Sigmoid colon (tissue), 7 donors: ENCODE measurements around the gene LYPD8. TPM values are rescaled to one million over a fixed set of nuclear protein-coding genes. Genes with fewer than 3 reads are reported as not detected.

ENCODE experiments used
- DNase-seq: peaks from one replicate; pipeline ENCODE4 v3.0.0-alpha.2; 2019
- H3K27ac ChIP-seq, 4 donors: fragments of 200-600 bp; sonication (generic); one replicate each; pipeline ENCODE4 v1.5.1; 2016 to 2019; ENCODE audit warnings: mild to moderate bottlenecking in 1 of 4
- H3K27me3 ChIP-seq, 3 donors: fragments of 200-600 bp; sonication (generic); one replicate each; pipeline ENCODE4 v1.5.1; 2019; ENCODE audit warnings: mild to moderate bottlenecking in 1 of 3
- H3K36me3 ChIP-seq, 4 donors: fragments of 200-600 bp; sonication (generic); one replicate each; pipeline ENCODE4 v1.5.1; 2016 to 2019
- H3K4me1 ChIP-seq, 4 donors: fragments of 200-600 bp; sonication (generic); one replicate each; pipeline ENCODE4 v1.5.1; 2017 to 2019
- H3K4me3 ChIP-seq, 4 donors: fragments of 200-600 bp; sonication (generic); one replicate each; pipeline ENCODE4 v1.5.1; 2017 to 2019; ENCODE audit warnings: mild to moderate bottlenecking in 2 of 4, moderate library complexity in 1 of 4
- H3K9me3 ChIP-seq, 4 donors: fragments of 200-600 bp in 3 of 4; sonication (generic) in 3 of 4; one replicate each; pipeline versions ENCODE4 v1.5.1 to v1.6.1; 2013 to 2019
- EP300 ChIP-seq, 4 donors: sonication (generic); formaldehyde crosslinking; IDR thresholded peaks; one replicate each; pipeline ENCODE4 v1.6.1; 2017; ENCODE audit warnings: antibody characterized with exemption in 4 of 4
- POLR2A ChIP-seq, 2 donors: fragments of 450-650 bp; IDR thresholded peaks; one replicate each; pipeline ENCODE4 v1.6.1; 2016; ENCODE audit warnings: antibody characterized with exemption in 2 of 2, mild to moderate bottlenecking in 2 of 2, moderate library complexity in 2 of 2
- POLR2AphosphoS5 ChIP-seq, 4 donors: sonication (generic); formaldehyde crosslinking; IDR thresholded peaks; one replicate each; pipeline ENCODE4 v1.6.1; 2017; ENCODE audit warnings: antibody characterized with exemption in 4 of 4
- WGBS, 2 donors: extraction: QIAGEN DNeasy Blood & Tissue Kit; methylation state at CpG; one replicate each; pipeline ENCODE4 v1.1.7; 2013; 5-methylcytosine and 5-hydroxymethylcytosine counted together
- intact Hi-C: fragments of 100-400 bp; cut with DNase I; formaldehyde crosslinking; loops from one replicate; pipeline ENCODE4 v1.15.1; 2023
- polyA plus RNA-seq, 3 donors: library from polyadenylated mRNA; stranded (reverse); fragments of 200-250 nt; gene quantifications; one replicate each; pipeline ENCODE4 v1.2.3, GENCODE V29; 2013
- total RNA-seq, 4 donors: library from RNA; depleted of rRNA; stranded (reverse); fragments of >200 nt; gene quantifications; one replicate each; pipeline ENCODE4 v1.1.0, GENCODE V29; 2016
- TF ChIP-seq, protein P1 (sequence below), 4 experiments: fragments of 450-650 bp in 3 of 4; fragments of 200-600 bp in 1 of 4; IDR thresholded peaks; one replicate each; pipeline ENCODE4 v1.5.1; 2016 to 2019; ENCODE audit warnings: antibody characterized with exemption in 4 of 4, mild to moderate bottlenecking in 3 of 4, moderate library complexity in 2 of 4
- donor health status: healthy with polysubstance abuse.
- donor health status: Bipolar disorder and iron deficiency.
- donor health status: healthy.

Gene LYPD8
- total and polyA plus RNA-seq, 7 donors, result 0.36 to 237 (median 111) TPM; not detected in 2

DNA sequence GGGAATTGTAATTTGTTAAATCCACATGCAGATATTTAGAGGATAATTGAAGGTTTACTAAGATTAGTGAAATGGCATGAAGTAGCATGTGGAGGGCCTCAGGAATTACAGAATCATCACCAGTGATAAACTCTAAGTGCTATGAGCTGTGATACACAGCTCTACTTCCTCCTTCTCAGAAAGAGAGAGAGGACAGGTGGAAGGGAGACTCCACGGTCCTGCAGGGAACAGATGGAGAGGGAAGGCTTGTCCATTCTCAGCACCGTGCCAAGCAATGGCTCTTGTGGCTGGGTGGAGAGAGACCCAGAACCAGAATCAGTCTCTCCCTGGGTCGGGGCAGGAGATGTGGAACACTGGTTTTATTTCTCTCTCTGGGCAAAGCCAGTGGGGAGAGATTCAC, 27.8 kb upstream of the LYPD8 start:
- 24 to 62% methylated on average over 3 of the region's 3 CpGs for WGBS, 2 donors
- no peaks in the 10 kb centered on the region for H3K27me3 ChIP-seq
- no peaks in the 10 kb centered on the region for H3K36me3 ChIP-seq
- no peaks in the 10 kb centered on the region for H3K9me3 ChIP-seq
- no peak for DNase-seq
- TF ChIP-seq POLR2A (IDR thresholded peaks at IDR 0.05), result no peak
- TF ChIP-seq EP300 (IDR thresholded peaks at IDR 0.05), result no peak
- no peak for TF ChIP-seq POLR2AphosphoS5 (IDR thresholded peaks at IDR 0.05)
- H3K27ac ChIP-seq, result no peak overlapping the region
- no peak overlapping the region for H3K4me3 ChIP-seq
- no peaks in the 10 kb centered on the region for H3K4me1 ChIP-seq
- intact Hi-C loops, result no loop called here

DNA sequence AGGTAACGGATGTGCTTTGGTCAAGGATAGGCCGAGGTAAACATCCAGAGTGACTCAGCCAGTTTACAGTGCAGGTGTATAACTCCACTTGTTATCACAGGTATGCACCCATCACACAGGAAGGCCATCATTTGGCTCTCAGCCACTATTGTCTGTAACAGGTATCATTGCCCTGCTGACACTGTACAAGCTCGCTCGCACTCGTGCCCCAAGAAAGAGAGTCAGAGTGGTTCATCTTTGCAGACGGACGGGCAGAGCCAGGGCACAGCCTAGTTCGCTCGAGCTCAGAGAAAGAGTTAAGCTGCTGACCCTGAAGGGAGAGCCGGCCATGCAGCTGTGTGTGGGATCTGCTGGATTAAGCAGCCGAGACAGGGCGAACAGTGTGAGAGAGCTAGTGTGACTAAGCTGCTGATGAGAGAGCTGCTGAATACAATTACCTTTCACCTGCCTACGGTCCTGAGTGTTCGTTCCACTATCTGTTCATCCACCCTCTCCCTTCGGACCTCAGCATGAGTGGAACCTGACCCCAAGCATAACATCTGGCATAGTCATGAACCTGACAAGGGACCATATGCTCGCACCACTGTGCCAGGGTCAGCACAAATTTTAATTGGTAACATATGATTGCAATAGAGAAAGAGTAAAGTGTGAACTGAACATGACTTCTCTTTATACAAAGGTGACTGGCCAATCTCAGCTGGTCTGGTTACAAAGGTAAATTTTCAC, 27.0 kb upstream of the LYPD8 start:
- Histone ChIP-seq H3K36me3 (no peaks in the 10 kb centered on the region), H3K27ac (no peak overlapping the region), H3K9me3 (no peaks in the 10 kb centered on the region), H3K4me3 (no peak overlapping the region), H3K4me1 (no peaks in the 10 kb centered on the region), H3K27me3 (no peaks in the 10 kb centered on the region)
- TF ChIP-seq POLR2AphosphoS5 (IDR thresholded peaks at IDR 0.05) (no peak), EP300 (IDR thresholded peaks at IDR 0.05) (no peak), POLR2A (IDR thresholded peaks at IDR 0.05) (no peak)
- TF ChIP-seq, protein P1, sequence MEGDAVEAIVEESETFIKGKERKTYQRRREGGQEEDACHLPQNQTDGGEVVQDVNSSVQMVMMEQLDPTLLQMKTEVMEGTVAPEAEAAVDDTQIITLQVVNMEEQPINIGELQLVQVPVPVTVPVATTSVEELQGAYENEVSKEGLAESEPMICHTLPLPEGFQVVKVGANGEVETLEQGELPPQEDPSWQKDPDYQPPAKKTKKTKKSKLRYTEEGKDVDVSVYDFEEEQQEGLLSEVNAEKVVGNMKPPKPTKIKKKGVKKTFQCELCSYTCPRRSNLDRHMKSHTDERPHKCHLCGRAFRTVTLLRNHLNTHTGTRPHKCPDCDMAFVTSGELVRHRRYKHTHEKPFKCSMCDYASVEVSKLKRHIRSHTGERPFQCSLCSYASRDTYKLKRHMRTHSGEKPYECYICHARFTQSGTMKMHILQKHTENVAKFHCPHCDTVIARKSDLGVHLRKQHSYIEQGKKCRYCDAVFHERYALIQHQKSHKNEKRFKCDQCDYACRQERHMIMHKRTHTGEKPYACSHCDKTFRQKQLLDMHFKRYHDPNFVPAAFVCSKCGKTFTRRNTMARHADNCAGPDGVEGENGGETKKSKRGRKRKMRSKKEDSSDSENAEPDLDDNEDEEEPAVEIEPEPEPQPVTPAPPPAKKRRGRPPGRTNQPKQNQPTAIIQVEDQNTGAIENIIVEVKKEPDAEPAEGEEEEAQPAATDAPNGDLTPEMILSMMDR (IDR thresholded peaks at IDR 0.05), result no peak
- 85 to 91% methylated on average over 16 of the region's 16 CpGs for WGBS, 2 donors
- intact Hi-C loops, result no loop called here
- DNase-seq, result no peak

DNA sequence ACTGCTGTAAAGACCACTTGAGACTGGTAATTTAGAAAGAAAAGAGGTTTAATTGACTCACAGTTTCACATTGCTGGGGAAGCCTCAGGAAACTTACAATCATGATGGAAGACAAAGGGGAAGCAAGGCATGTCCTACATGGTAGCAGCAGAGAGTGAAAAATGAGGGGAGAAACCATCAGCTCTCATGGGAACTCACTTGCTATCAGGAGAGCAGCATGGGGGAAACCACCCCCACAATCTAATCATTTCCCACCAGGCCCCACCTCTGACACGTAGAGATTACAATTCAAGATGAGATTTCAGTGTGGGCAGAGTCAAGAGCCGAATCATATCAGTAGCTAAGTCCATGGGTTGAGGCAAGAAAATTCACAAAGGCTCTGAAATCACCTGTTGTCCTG, 23.8 kb upstream of the LYPD8 start:
- intact Hi-C loops, result no loop called here

DNA sequence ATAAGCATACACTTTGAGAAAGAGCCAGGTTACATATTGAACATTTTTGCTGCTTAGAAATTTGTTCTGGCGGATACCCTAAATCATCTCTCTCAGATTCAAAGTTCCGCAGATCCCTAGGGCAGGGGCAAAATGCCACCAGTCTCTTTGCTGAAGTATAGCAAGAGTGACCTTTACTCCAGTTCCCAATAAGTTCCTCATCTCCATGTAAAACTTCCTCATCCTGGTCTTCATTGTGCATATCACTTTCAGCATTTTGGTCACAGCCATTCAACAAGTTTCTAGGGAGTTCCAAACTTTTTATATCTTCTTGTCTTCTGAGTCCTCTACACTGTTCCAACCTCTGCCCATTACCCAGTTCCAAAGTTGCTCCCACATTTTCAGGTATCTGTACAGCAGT, 23.3 kb upstream of the LYPD8 start:
- peaks cover 0 to 8% (median 1%) of the 10 kb centered on the region in 4 donors for H3K9me3 ChIP-seq
- H3K4me3 ChIP-seq, result no peak overlapping the region
- intact Hi-C loops, result no loop called here
- no peaks in the 10 kb centered on the region for H3K4me1 ChIP-seq
- no peaks in the 10 kb centered on the region for H3K27me3 ChIP-seq
- H3K27ac ChIP-seq, result no peak overlapping the region
- 92% methylated on average over 2 of the region's 2 CpGs for WGBS, 2 donors
- DNase-seq, result no peak
- no peaks in the 10 kb centered on the region for H3K36me3 ChIP-seq
- TF ChIP-seq POLR2A (IDR thresholded peaks at IDR 0.05) (no peak), POLR2AphosphoS5 (IDR thresholded peaks at IDR 0.05) (no peak), EP300 (IDR thresholded peaks at IDR 0.05) (no peak)
- TF ChIP-seq, protein P1 (IDR thresholded peaks at IDR 0.05), result no peak

More for the DNA sequence above, 23.8 kb upstream of the LYPD8 start:
- DNase-seq, result no peak
- WGBS, 2 donors, result 87 to 89% methylated on average over 2 of the region's 2 CpGs
- peaks cover 0 to 8% (median 1%) of the 10 kb centered on the region in 4 donors for H3K9me3 ChIP-seq
- no peaks in the 10 kb centered on the region for H3K36me3 ChIP-seq
- no peaks in the 10 kb centered on the region for H3K27me3 ChIP-seq
- H3K27ac ChIP-seq, result no peak overlapping the region
- no peak overlapping the region for H3K4me3 ChIP-seq
- H3K4me1 ChIP-seq, result no peaks in the 10 kb centered on the region
- TF ChIP-seq POLR2AphosphoS5 (IDR thresholded peaks at IDR 0.05) (no peak), EP300 (IDR thresholded peaks at IDR 0.05) (no peak), POLR2A (IDR thresholded peaks at IDR 0.05) (no peak)
- TF ChIP-seq, protein P1 (IDR thresholded peaks at IDR 0.05), result no peak

DNA sequence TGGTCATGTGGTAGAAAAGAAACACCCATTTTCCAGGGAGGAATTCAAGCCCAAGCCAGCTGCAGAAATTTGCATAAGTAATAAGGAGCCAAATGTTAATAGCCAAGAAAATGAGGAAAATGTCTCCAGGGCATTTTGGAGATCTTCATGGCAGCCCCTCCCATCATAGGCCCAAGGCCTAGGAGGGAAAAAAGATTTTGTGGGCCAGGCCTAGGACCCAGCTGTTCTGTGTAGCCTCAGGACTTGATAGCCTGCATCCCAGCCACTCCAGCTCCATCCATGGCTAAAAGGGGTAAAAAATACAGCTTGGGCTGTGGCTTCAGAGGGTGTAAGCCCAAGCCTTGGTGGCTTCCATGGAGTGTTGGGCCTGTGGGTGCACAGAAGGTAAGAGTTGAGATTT, 21.4 kb upstream of the LYPD8 start:
- TF ChIP-seq, protein P1 (IDR thresholded peaks at IDR 0.05), result no peak
- no peak for TF ChIP-seq EP300 (IDR thresholded peaks at IDR 0.05)
- H3K36me3 ChIP-seq, result no peaks in the 10 kb centered on the region
- H3K9me3 ChIP-seq, result peaks cover 0 to 8% (median 1%) of the 10 kb centered on the region in 4 donors
- intact Hi-C loops, result no loop called here
- DNase-seq, result no peak
- no peak overlapping the region for H3K27ac ChIP-seq
- no peaks in the 10 kb centered on the region for H3K27me3 ChIP-seq
- H3K4me3 ChIP-seq, result no peak overlapping the region
- no peaks in the 10 kb centered on the region for H3K4me1 ChIP-seq
